ENCODE measurements around the gene GPR25.

GPR25 gene

DNA sequence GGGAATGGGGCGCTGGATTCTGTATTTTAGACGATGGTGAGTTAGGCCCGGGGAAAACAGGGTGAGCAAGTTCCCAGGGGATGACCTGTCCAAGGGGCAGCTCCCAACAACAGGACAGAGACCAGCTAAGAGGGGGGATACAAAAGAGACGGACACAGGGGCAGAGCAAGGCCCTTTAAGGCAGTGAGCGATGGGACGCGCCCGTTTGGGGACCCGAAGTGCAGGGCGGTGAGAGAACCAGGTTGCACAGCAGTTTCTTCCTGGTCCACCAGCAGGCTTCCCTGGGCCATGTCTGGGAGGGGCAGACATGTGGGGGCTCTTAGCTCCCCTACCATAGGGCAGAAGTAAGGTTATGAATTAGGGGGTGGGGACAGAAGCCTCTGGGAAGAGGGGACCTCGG is 43.9 kb downstream of the GPR25 start:
- DNase-seq, result no peak

DNA sequence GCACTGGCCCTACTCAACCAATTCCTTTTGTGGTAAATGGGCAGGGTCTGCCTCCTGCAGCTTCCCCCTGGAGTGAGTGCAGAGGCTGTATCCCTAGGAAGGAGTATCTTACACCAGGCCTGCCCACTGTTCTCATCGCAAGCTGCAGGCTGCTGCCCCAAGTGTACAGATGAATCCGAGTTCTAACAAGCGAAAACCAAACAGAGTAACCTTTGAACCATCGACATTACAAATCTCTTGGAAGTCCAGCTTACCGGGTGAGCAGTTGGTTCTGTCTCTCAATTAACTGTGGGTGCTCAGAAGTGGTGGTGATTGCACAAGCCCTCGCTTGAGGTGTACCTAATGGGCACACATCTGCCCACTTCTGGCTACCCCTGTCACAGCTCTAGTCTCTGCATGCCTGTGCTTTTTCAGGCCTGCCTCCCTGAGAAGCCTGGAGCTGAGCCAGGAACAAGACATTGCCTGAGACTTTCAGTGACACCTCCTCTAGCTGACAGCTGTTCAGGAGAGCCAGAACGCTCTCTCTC is 44.6 kb downstream of the GPR25 start:
- no peak for DNase-seq

- no peak for DNase-seq
These were observed 45.2 kb downstream of the GPR25 start for GRCh38 chr1:200918006-200918405.

- no peak for DNase-seq
These were observed 46.6 kb downstream of the GPR25 start for GRCh38 chr1:200919386-200919785.

DNA sequence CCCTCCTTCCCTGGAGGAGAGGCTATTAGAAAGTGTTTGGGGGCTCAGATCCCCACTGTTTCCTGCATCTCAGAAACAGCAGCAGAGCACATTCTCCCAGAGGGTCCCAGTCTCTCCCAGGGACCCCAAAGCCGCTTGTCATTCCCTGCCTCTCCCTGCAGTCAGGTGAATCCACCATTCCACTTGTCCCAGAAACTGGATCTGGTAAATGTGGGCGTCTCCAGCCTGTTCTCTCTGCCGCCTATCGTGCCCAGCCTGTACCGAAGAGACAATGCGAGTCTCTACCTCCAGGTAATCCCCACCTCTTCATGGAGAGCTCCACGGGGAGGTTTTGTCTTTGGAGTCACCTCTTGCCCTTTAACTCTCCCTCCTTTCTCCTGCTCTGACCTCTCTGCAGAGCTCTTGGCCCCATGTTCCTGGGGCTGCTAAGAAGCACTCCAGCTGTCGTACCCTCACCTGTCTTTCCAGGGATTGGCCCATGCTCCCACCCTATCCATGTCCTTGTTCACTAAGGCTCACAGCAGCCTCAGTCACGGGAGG is 48.9 kb downstream of the GPR25 start:
- no peak for DNase-seq

GRCh38 chr1:200922406-200922805 is 49.6 kb downstream of the GPR25 start:
- DNase-seq, result no peak

- no peak for DNase-seq
These were observed 50.8 kb downstream of the GPR25 start for GRCh38 chr1:200923601-200924000.

Measured in stimulated activated naive CD4-positive, alpha-beta T cell (primary cell).